HepG2 (cell line): ENCODE data around the gene ENAH. TPM values are rescaled to one million over a fixed set of nuclear protein-coding genes. Genes with fewer than 3 reads are reported as not detected.

Source experiments
- DRAP1 ChIP-seq: IDR thresholded peaks from 2 replicates; pipeline ENCODE4 v1.6.1; 2016; ENCODE audit warnings: missing genetic modification reagents, missing compliant biosample characterization
- FOSL1 ChIP-seq: sonication (generic); formaldehyde crosslinking; IDR thresholded peaks from 2 replicates; pipeline ENCODE4 v1.9.0; 2021; ENCODE audit warnings: missing genetic modification reagents, borderline replicate concordance
- FOXK1 ChIP-seq: sonication (generic); formaldehyde crosslinking; IDR thresholded peaks from 2 replicates; pipeline ENCODE4 v1.4.0; 2020; ENCODE audit warnings: low read depth, missing genetic modification reagents, borderline replicate concordance
- FOXP1 ChIP-seq, 2 experiments: fragments of 450-650 bp in 1 of 2; IDR thresholded peaks; 2 replicates each; pipeline ENCODE4 v1.6.1; 2017 to 2018; ENCODE audit warnings: antibody characterized with exemption in 1 of 2
- HBP1 ChIP-seq: IDR thresholded peaks from 2 replicates; pipeline ENCODE4 v1.6.1; 2016; ENCODE audit warnings: low read depth, control low read depth
- IKZF5 ChIP-seq: IDR thresholded peaks from 2 replicates; pipeline ENCODE4 v1.6.1; 2018; ENCODE audit warnings: missing genetic modification reagents, mild to moderate bottlenecking, missing compliant biosample characterization
- MTERF4 ChIP-seq: sonication (generic); formaldehyde crosslinking; IDR thresholded peaks from 2 replicates; pipeline ENCODE4 v1.8.0; 2023; ENCODE audit warnings: mild to moderate bottlenecking, missing genetic modification reagents
- MZF1 ChIP-seq: sonication (generic); formaldehyde crosslinking; IDR thresholded peaks from 2 replicates; pipeline ENCODE4 v1.8.1; 2023; ENCODE audit warnings: mild to moderate bottlenecking, missing genetic modification reagents, borderline replicate concordance
- NCOR1 ChIP-seq: fragments of 200-600 bp; sonication (generic); IDR thresholded peaks from 2 replicates; pipeline ENCODE4 v1.7.0; 2017; ENCODE audit warnings: antibody characterized with exemption, low read length, borderline replicate concordance
- SIX1 ChIP-seq: sonication (generic); formaldehyde crosslinking; IDR thresholded peaks from 2 replicates; pipeline ENCODE4 v1.4.0; 2020; ENCODE audit warnings: missing genetic modification reagents, borderline replicate concordance
- SMARCE1 ChIP-seq: fragments of 450-650 bp; IDR thresholded peaks from 2 replicates; pipeline ENCODE4 v1.6.1; 2017; ENCODE audit warnings: borderline replicate concordance
- SNAPC5 ChIP-seq: sonication (generic); formaldehyde crosslinking; IDR thresholded peaks from 2 replicates; pipeline ENCODE4 v1.8.1; 2023; ENCODE audit warnings: mild to moderate bottlenecking, missing genetic modification reagents, borderline replicate concordance
- SNRNP70 ChIP-seq: fragments of 200-400 bp; formaldehyde crosslinking; IDR thresholded peaks from 2 replicates; pipeline ENCODE4 v1.6.1; 2017; ENCODE audit warnings: mild to moderate bottlenecking, low read depth, low read length, moderate library complexity
- ZBTB39 ChIP-seq: sonication (generic); formaldehyde crosslinking; IDR thresholded peaks from 2 replicates; pipeline ENCODE4 v1.5.0; 2020; ENCODE audit warnings: missing genetic modification reagents
- ZBTB44 ChIP-seq: sonication (generic); formaldehyde crosslinking; IDR thresholded peaks from 2 replicates; pipeline ENCODE4 v1.4.0; 2020; ENCODE audit warnings: missing genetic modification reagents
- ZIK1 ChIP-seq: sonication (generic); formaldehyde crosslinking; IDR thresholded peaks from 2 replicates; pipeline ENCODE4 v1.5.0; 2020; ENCODE audit warnings: mild to moderate bottlenecking, low read depth, missing genetic modification reagents, borderline replicate concordance
- ZNF24 ChIP-seq: fragments of 450-650 bp; IDR thresholded peaks from 2 replicates; pipeline ENCODE4 v1.6.1; 2017; ENCODE audit warnings: antibody characterized with exemption, mild to moderate bottlenecking
- ZNF468 ChIP-seq: sonication (generic); formaldehyde crosslinking; IDR thresholded peaks from 2 replicates; pipeline ENCODE4 v1.8.0; 2022; ENCODE audit warnings: mild to moderate bottlenecking, moderate library complexity, missing genetic modification reagents
- ZNF547 ChIP-seq: sonication (generic); formaldehyde crosslinking; IDR thresholded peaks from 2 replicates; pipeline ENCODE4 v1.5.1; 2020; ENCODE audit warnings: mild to moderate bottlenecking, missing genetic modification reagents
- ZNF615 ChIP-seq: sonication (generic); formaldehyde crosslinking; IDR thresholded peaks from 2 replicates; pipeline ENCODE4 v1.5.0; 2020; ENCODE audit warnings: mild to moderate bottlenecking, missing genetic modification reagents, borderline replicate concordance
- ZNF644 ChIP-seq: IDR thresholded peaks from 2 replicates; pipeline ENCODE4 v1.6.1; 2016; ENCODE audit warnings: low read depth
- ZNF777 ChIP-seq: sonication (generic); formaldehyde crosslinking; IDR thresholded peaks from 2 replicates; pipeline ENCODE4 v1.4.0; 2020; ENCODE audit warnings: missing genetic modification reagents
- polyA plus RNA-seq, 8 experiments: library from polyadenylated mRNA; depleted of rRNA in 3 of 8; stranded (reverse) in 7 of 8; unstranded in 1 of 8; fragments of >200 nt; fragmentation: Illumina TruSeq in 4 of 8; extraction: Trizol in 4 of 8; gene quantifications; 2 replicates each; pipeline versions ENCODE4 v1.2.1 to v1.2.3, GENCODE V29; 2011 to 2016; ENCODE audit warnings: low read depth in 4 of 8, missing spikeins in 1 of 8, mixed read lengths in 1 of 8; ENCODE audit not compliant: insufficient read depth in 1 of 8
- total RNA-seq, 5 experiments: library from RNA; depleted of rRNA; stranded (reverse); fragments of >200 nt; fragmentation: Illumina TruSeq; extraction: Trizol; gene quantifications; 2 replicates each; pipeline ENCODE4 v1.2.3, GENCODE V29; 2016; ENCODE audit warnings: low read depth in 1 of 5

ENAH gene
- total and polyA plus RNA-seq, 2 of the 13 experiments (the other 11 are each of a cell fraction or from before 2014, with no cell fraction given), result 22.1 to 58.3 TPM

- TF ChIP-seq IKZF5 (CRISPR knock-in tag) (peak; percentile 34; the same call in 1 of the 2 replicates), MTERF4 (CRISPR knock-in tag) (no peak), ZBTB44 (CRISPR knock-in tag) (no peak), MZF1 (no peak), DRAP1 (CRISPR knock-in tag) (no peak), ZNF24 (no peak), ZNF777 (CRISPR knock-in tag) (no peak), SMARCE1 (no peak), ZNF468 (CRISPR knock-in tag) (no peak), ZNF615 (CRISPR knock-in tag) (no peak), ZIK1 (CRISPR knock-in tag) (no peak), NCOR1 (no peak; the same call in 1 of the 2 replicates), ZBTB39 (CRISPR knock-in tag) (no peak), ZNF644 (CRISPR knock-in tag) (no peak), SNAPC5 (CRISPR knock-in tag) (no peak), ZNF547 (CRISPR knock-in tag) (no peak), FOXK1 (CRISPR knock-in tag) (no peak), FOSL1 (CRISPR knock-in tag) (no peak), HBP1 (CRISPR knock-in tag) (no peak), SIX1 (CRISPR knock-in tag) (0 out of 2 replicates have a peak, but pooled peaks have one; percentile 9), SNRNP70 (no peak), FOXP1 (IDR thresholded peaks at IDR 0.05) (no peak), FOXP1 (CRISPR knock-in tag; IDR thresholded peaks at IDR 0.05) (no peak)
Observed at GRCh38 chr1:225441314-225442122, 211.4 kb downstream of the ENAH start (continued).
